Measurements from ENCODE around the gene VPS29.

VPS29 gene

GRCh38 chr12:110516995-110517394 lies 15.1 kb upstream of the VPS29 start:
- no peaks in the 10 kb centered on the region for H3K27me3 Mint-ChIP-seq (ENCODE audit: low read depth)
- H3K9me3 Mint-ChIP-seq: no peaks in the 10 kb centered on the region
- H3K27ac Mint-ChIP-seq: no peak overlapping the region
- TF ChIP-seq CTCF (IDR thresholded peaks at IDR 0.05; ENCODE audit: unreplicated experiment in 3 of 3): no peak
- H3K4me1 Mint-ChIP-seq: no peaks in the 10 kb centered on the region
- H3K4me3 Mint-ChIP-seq: no peak overlapping the region
- H3K36me3 Mint-ChIP-seq (ENCODE audit: low read depth): no peaks in the 10 kb centered on the region

GRCh38 chr12:110514363-110514762 lies 12.5 kb upstream of the VPS29 start:
- Mint-ChIP-seq H3K4me3 (no peak overlapping the region), H3K4me1 (no peaks in the 10 kb centered on the region), H3K27ac (no peak overlapping the region), H3K9me3 (no peaks in the 10 kb centered on the region), H3K27me3 (ENCODE audit: low read depth) (no peaks in the 10 kb centered on the region), H3K36me3 (ENCODE audit: low read depth) (no peaks in the 10 kb centered on the region)
- no peak for TF ChIP-seq CTCF (IDR thresholded peaks at IDR 0.05; ENCODE audit: unreplicated experiment in 3 of 3)

GRCh38 chr12:110513842-110514241 lies 11.9 kb upstream of the VPS29 start:
- Mint-ChIP-seq H3K27me3 (ENCODE audit: low read depth) (no peaks in the 10 kb centered on the region), H3K9me3 (no peaks in the 10 kb centered on the region), H3K27ac (no peak overlapping the region), H3K4me1 (no peaks in the 10 kb centered on the region), H3K4me3 (no peak overlapping the region), H3K36me3 (ENCODE audit: low read depth) (no peaks in the 10 kb centered on the region)
- TF ChIP-seq CTCF (IDR thresholded peaks at IDR 0.05; ENCODE audit: unreplicated experiment in 3 of 3): no peak

- Mint-ChIP-seq H3K27ac (no peak overlapping the region), H3K27me3 (ENCODE audit: low read depth) (no peaks in the 10 kb centered on the region), H3K36me3 (ENCODE audit: low read depth) (no peaks in the 10 kb centered on the region), H3K9me3 (no peaks in the 10 kb centered on the region), H3K4me1 (no peaks in the 10 kb centered on the region), H3K4me3 (no peak overlapping the region)
- no peak for TF ChIP-seq CTCF (IDR thresholded peaks at IDR 0.05; ENCODE audit: unreplicated experiment in 3 of 3)
Observed at GRCh38 chr12:110508071-110508586, 6.2 kb upstream of the VPS29 start.

- H3K36me3 Mint-ChIP-seq (ENCODE audit: low read depth): no peaks in the 10 kb centered on the region
- H3K27me3 Mint-ChIP-seq (ENCODE audit: low read depth): no peaks in the 10 kb centered on the region
- H3K27ac Mint-ChIP-seq: no peak overlapping the region
- H3K4me1 Mint-ChIP-seq: peaks cover 19% of the 10 kb centered on the region
- no peak for TF ChIP-seq CTCF (IDR thresholded peaks at IDR 0.05; ENCODE audit: unreplicated experiment in 3 of 3)
- no peaks in the 10 kb centered on the region for H3K9me3 Mint-ChIP-seq
- H3K4me3 Mint-ChIP-seq: no peak overlapping the region
Observed at GRCh38 chr12:110505332-110505731, 3.4 kb upstream of the VPS29 start.

- Mint-ChIP-seq H3K4me3 (peak overlapping the region; percentile 21 to 71 (median 68)), H3K27me3 (ENCODE audit: low read depth) (no peaks in the 10 kb centered on the region), H3K9me3 (no peaks in the 10 kb centered on the region), H3K4me1 (peaks cover 30% of the 10 kb centered on the region), H3K27ac (peak overlapping the region in 1 of 3 experiments; percentile 69), H3K36me3 (ENCODE audit: low read depth) (no peaks in the 10 kb centered on the region)
- no peak for TF ChIP-seq CTCF (IDR thresholded peaks at IDR 0.05; ENCODE audit: unreplicated experiment in 3 of 3)
Observed at GRCh38 chr12:110503432-110503831, 1.5 kb upstream of the VPS29 start.
